GM21528 (cell line): Measurements from ENCODE around the gene SCTR.
A peak's percentile ranks its signal among the peaks of the same experiment; 100 is the strongest.

Experiments used
- ATAC-seq: cut with Tn5 transposase; IDR thresholded peaks from one replicate; pipeline ENCODE4 v1.9.1; 2021; ENCODE audit warnings: mild to moderate bottlenecking, moderate library complexity; ENCODE audit not compliant: unreplicated experiment, low FRiP score

SCTR gene

DNA sequence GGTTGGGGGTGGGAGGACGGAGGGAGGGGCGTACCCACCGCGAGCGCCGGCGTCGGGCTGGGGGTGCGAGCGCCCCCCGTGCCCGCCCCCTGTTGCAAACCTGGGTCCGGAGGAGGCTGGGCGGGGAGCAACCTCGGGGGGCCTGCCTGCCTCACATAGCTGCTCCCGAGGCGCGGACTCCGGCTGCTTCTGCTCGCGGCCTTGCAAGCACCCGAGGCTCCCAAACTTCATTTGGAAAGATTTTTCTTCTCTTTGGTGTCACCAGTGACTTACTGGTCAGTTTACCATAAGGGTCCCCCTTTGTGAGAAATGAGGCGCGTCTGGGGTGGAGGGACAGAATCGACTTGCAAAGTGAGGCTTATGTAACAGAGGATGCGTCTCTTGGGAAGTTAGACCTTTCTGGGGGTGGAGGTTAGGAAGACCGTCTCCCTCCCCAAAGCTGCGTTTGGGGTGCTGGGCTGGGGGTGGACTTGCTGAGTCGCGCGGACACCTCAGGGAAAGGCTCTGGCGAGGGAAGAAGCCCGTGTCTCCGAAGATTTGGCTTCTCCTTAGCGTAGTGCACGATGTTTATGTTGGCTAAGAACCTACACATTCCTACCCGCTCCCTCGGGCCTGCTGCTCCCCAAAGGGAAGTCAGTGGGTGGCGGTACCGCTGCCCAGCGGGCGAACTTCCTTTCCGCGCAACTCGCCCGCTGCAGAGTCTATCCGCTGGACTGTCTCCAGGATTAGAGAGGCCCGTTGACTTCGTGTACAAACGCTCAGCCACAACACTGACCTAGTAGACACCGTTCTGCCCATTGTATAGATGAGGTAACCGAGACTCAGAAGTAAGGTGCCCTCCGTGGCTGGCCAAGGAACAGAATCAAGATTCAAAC lies 92.1 kb downstream of the SCTR start:
- ATAC-seq, result peak; percentile 3

GRCh38 chr2:119431155-119431975 lies 92.9 kb downstream of the SCTR start, which contains the start of gene TMEM37:
Gene TMEM37, plus strand, starts transcription at chr2:119431854. Its CDS starts 50 bp downstream, at chr2:119431904.
- ATAC-seq, result peak; percentile 72

DNA sequence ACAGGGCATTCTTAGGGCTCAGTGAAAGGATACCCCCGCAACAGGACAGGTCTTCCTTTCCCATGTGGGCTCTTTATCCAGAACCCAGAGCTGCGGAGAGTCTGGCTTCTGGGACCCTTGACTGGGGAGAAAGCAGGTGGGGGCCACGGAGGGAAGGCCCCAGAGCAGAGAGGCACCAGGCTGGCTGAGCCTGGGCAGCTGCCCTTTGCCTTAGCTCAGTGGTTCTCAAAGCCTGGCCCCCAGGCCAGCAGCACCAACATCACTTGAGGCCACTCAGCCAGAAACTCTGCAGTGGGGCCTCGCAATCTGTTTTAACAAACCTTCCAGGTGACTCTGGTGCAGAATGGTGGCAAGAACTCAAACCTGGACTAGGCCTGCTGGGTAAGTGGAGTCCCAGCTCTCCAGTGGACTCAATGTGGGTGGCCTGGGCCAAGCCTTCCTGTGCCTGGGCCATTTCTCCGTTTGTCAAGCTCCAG lies 94.2 kb downstream of the SCTR start:
- ATAC-seq, result no peak

DNA sequence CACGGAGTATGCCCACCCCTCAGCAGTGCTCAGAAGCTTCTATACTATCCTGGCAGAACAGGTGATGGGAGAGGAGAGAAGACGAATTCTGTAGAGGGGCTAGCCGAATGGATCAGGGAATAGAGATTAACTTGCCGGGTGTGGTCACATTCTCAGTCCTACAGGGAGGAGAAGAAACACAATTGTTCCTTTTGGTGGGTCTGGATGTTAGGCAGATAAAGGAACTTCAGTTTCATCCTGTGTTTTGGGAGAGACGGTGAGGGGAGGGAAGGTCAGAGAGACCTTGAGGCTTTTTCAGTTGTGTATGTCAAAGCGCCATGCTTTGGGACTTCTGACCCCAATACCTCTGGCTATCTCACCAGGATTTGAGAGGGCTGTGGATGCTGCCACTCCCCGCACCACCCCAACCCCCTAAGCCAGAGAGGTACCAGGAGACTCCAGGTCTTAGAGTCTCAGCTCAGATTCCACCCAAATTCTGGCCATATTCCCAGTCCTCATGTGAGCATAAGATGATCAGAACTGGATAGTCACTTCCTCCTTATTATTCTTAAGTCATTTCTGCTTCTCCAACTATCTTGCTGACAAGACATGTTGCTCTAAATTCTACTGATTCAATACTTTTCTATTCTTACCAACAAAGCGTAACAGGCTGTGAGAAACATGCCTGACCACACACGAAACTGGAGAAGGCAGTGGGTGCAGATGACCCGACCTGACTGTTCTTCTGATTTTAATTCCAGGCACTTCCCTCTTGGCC lies 94.9 kb downstream of the SCTR start:
- no peak for ATAC-seq

GRCh38 chr2:119428488-119429224 lies 95.6 kb downstream of the SCTR start:
- no peak for ATAC-seq

DNA sequence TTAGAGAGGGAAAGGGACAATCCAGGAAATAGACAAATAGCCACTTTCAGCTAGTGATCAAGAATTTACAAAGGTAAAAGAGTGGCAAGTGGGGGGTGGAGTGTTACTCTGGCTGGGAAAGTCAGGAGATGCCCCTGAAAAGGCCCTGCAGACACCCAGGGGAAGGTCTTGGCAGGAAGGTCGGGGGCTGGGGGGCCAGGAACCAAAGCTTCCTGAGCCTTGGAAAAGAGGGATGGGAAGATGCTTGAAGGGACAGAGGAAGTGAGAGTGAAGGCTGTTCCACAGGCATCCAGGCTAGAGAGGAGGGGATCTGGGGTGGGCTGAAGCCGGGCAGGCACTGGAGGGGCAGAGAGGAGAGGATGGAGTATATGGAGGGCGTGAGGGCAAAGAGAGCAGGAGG lies 96.5 kb downstream of the SCTR start:
- ATAC-seq, result no peak

- no peak for ATAC-seq
These were observed 97.4 kb downstream of the SCTR start for GRCh38 chr2:119426801-119427395.

DNA sequence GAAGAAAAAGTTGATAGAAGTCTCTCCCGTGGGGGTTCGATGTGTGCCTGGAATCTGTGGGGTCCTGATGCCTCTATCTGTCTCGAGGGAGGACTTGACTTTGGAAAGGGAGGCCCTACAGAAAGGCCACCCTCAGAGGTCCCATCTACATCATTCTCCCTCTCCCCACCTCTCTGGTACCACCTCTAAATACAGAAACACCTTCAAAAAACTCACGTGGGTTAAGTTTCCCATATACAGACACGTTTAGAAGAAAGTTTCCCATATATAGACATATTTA lies 97.9 kb downstream of the SCTR start:
- no peak for ATAC-seq

GRCh38 chr2:119425620-119426395 lies 98.5 kb downstream of the SCTR start:
- no peak for ATAC-seq

DNA sequence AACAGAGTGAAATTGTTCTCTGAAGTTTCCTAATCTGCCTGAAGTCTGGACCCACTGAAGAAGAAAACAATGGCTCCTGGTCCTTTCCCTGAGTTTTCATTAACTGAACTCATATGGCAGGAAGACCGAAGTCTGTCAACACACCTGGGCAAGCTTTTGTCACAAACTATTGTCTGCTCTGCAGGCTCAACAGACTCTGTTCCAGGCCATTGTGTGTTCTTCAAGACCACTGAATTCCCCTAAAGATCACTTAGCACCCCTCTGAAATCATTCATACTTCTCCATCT lies 99.2 kb downstream of the SCTR start:
- no peak for ATAC-seq

GRCh38 chr2:119424284-119425118 lies 99.8 kb downstream of the SCTR start:
- no peak for ATAC-seq

DNA sequence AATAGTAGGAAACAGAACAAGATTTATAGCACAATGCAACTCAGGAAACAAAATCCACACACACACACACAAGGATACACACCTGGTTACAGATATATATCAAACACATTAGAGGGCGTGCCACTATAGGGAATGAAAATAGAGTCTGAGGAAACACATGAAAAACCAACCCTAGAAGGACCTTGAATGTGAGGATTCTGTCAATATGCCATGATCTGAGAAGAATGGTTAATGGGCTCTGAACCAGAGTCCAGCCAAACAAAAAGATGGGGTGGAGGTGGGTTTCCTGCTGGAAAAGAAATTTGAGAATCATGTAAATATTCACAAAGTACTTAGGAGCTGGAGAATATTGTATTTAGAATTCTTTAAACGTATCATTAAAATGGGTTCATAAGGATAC lies 100.5 kb downstream of the SCTR start:
- ATAC-seq, result no peak

- ATAC-seq, result no peak
These were observed 101.2 kb downstream of the SCTR start for GRCh38 chr2:119423108-119423444.

DNA sequence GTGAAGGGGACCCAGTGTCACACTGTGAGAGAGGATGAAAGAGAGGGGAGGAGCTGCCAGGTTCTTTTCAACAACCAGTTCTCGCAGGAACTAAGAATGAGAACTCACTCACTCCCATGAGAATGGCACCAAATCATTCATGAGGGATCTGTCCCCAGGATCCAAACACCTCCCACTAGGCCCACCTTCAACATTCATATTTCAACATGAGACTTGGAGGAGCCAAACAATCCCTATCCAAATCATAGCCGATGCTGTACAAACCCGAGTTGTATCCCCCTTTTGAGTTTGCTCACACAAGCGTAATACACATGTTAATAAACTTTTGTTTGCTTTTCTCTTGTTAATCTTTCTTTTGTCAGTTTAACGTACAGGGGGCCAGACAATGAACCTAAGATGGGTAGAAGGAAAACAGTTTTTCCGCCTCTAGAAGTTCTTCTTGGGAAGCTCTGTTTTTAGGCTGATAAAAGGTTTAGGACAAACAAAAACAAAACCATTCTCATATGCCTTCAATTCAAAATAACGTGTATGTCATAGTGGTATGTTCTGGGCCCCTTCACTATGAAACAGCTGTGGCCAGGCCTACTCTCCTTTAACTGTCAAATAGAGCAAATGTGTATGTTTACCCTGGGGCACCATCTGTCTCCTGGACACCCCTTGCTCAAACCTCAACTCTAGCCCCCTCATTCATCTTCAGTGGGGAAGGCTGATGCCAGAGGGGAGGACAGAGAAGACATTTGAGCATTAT lies 101.7 kb downstream of the SCTR start:
- ATAC-seq, result no peak

- no peak for ATAC-seq
These were observed 102.5 kb downstream of the SCTR start for GRCh38 chr2:119421741-119422140.

- ATAC-seq, result no peak
These were observed 103.0 kb downstream of the SCTR start for GRCh38 chr2:119421304-119421703.

DNA sequence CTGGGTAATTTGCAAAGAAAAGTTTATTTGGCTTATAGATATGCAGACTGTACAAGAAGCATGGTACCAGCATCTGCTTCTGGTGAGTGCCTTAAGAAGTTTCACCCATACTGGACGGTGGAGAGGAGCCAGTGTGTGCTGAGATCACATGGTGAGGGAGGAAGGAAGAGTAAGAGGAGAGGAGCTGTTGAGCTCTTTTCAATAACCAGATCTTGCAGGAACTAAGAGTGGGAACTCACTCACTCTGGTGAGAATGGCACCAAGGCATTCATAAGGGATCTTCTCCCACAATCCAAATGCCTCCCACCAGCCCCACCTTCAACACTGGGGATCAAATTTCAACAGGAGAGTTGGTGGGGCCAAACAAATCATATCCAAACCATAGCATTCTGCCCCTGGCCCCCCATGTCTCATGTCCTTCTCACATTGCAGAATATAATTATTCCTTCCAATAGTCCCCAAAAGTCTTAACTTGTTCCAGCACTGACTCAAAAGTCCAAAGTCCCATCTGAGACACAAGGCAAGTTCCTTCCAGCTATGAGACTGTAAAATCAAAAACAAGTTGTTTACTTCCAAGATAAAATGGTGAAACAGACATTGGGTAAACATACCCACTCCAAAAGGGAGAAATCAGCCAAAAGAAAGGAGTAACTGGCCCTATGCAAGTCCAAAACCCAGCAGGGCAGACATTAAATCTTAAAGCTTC lies 104.3 kb downstream of the SCTR start:
- ATAC-seq, result no peak
